ENCODE data around the gene HNRNPR.

Gene HNRNPR

GRCh38 chr1:23304140-23304620, 39.9 kb downstream of the HNRNPR start:
- peaks cover 45% of the 10 kb centered on the region for H3K36me3 ChIP-seq (replicated peaks; ENCODE audit: low read depth, low read length)
- no peaks in the 10 kb centered on the region for H3K4me1 ChIP-seq (ENCODE audit: low read length)
- TF ChIP-seq, protein P1, sequence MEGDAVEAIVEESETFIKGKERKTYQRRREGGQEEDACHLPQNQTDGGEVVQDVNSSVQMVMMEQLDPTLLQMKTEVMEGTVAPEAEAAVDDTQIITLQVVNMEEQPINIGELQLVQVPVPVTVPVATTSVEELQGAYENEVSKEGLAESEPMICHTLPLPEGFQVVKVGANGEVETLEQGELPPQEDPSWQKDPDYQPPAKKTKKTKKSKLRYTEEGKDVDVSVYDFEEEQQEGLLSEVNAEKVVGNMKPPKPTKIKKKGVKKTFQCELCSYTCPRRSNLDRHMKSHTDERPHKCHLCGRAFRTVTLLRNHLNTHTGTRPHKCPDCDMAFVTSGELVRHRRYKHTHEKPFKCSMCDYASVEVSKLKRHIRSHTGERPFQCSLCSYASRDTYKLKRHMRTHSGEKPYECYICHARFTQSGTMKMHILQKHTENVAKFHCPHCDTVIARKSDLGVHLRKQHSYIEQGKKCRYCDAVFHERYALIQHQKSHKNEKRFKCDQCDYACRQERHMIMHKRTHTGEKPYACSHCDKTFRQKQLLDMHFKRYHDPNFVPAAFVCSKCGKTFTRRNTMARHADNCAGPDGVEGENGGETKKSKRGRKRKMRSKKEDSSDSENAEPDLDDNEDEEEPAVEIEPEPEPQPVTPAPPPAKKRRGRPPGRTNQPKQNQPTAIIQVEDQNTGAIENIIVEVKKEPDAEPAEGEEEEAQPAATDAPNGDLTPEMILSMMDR (IDR thresholded peaks at IDR 0.05; ENCODE audit: low read depth, low read length): no peak
- TF ChIP-seq EZH2phosphoT487 (IDR thresholded peaks at IDR 0.05; ENCODE audit: low read depth): no peak
- H3K9me3 ChIP-seq (ENCODE audit: insufficient read depth, low read length): no peaks in the 10 kb centered on the region
- no peak overlapping the region for H3K9ac ChIP-seq (ENCODE audit: low read length)
- no peak overlapping the region for H2AFZ ChIP-seq (ENCODE audit: low read depth, low read length)
- H3K4me3 ChIP-seq (ENCODE audit: low read length): no peak overlapping the region
- H3K79me2 ChIP-seq (ENCODE audit: low read length): no peaks in the 10 kb centered on the region
- no peaks in the 10 kb centered on the region for H3K27me3 ChIP-seq (ENCODE audit: low read depth, low read length)
- no peaks in the 10 kb centered on the region for H4K20me1 ChIP-seq (ENCODE audit: insufficient read depth, low read length)
- H3K27ac ChIP-seq (ENCODE audit: low read length): no peak overlapping the region
- H3K4me2 ChIP-seq (ENCODE audit: low read length): no peak overlapping the region

DNA sequence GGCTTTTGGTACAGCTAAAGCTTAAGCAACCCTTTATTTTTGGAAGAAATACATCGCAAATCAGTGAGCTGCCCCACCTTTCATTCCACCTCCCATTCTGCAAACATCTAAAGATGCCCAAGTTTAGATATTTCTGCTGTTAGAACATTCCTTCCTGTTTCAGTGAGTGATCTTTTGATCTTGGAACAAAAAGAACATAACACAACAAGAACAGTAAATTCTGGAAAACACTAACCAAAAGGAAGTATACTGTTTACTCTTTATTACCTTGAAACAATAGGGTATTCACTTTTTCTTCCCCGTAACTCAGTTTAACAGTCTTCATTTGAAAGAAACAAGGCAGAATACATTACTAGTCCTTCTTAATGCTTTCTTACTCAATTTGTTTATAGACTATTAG, 40.6 kb downstream of the HNRNPR start:
- no peaks in the 10 kb centered on the region for H3K27me3 ChIP-seq (ENCODE audit: low read depth, low read length)
- H4K20me1 ChIP-seq (ENCODE audit: insufficient read depth, low read length): no peaks in the 10 kb centered on the region
- H2AFZ ChIP-seq (ENCODE audit: low read depth, low read length): no peak overlapping the region
- H3K79me2 ChIP-seq (ENCODE audit: low read length): no peaks in the 10 kb centered on the region
- H3K9ac ChIP-seq (ENCODE audit: low read length): no peak overlapping the region
- peaks cover 44% of the 10 kb centered on the region for H3K36me3 ChIP-seq (replicated peaks; ENCODE audit: low read depth, low read length)
- H3K4me1 ChIP-seq (ENCODE audit: low read length): no peaks in the 10 kb centered on the region
- H3K4me3 ChIP-seq (ENCODE audit: low read length): no peak overlapping the region
- H3K27ac ChIP-seq (ENCODE audit: low read length): no peak overlapping the region
- H3K4me2 ChIP-seq (ENCODE audit: low read length): no peak overlapping the region
- no peaks in the 10 kb centered on the region for H3K9me3 ChIP-seq (ENCODE audit: insufficient read depth, low read length)
- no peak for TF ChIP-seq EZH2phosphoT487 (IDR thresholded peaks at IDR 0.05; ENCODE audit: low read depth)
- TF ChIP-seq, protein P1 (IDR thresholded peaks at IDR 0.05; ENCODE audit: low read depth, low read length): no peak

DNA sequence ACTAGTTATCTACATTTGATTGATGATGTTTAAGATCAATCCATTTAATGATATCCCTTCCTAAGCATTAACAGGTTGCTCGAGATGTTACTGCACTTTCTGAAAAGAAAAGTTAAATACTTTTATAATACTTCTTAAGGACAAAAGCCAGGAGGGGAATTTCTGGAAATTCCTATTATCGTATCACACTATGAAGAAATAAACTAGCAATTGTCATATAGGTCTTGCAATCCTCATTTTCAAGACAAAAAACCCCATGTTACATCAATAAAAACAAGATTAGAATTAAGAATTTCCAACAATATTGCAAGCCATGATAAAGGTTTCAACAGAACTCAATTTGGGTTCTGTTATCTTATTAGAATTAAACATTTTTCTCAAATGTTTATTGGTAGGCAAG, 47.2 kb downstream of the HNRNPR start:
- no peaks in the 10 kb centered on the region for H3K79me2 ChIP-seq (ENCODE audit: low read length)
- H3K27me3 ChIP-seq (ENCODE audit: low read depth, low read length): no peaks in the 10 kb centered on the region
- H3K27ac ChIP-seq (ENCODE audit: low read length): no peak overlapping the region
- TF ChIP-seq EZH2phosphoT487 (IDR thresholded peaks at IDR 0.05; ENCODE audit: low read depth): no peak
- TF ChIP-seq, protein P1 (IDR thresholded peaks at IDR 0.05; ENCODE audit: low read depth, low read length): no peak
- no peaks in the 10 kb centered on the region for H3K4me1 ChIP-seq (ENCODE audit: low read length)
- H4K20me1 ChIP-seq (ENCODE audit: insufficient read depth, low read length): no peaks in the 10 kb centered on the region
- H3K4me3 ChIP-seq (ENCODE audit: low read length): no peak overlapping the region
- H3K9me3 ChIP-seq (ENCODE audit: insufficient read depth, low read length): no peaks in the 10 kb centered on the region
- no peak overlapping the region for H2AFZ ChIP-seq (ENCODE audit: low read depth, low read length)
- H3K36me3 ChIP-seq (replicated peaks; ENCODE audit: low read depth, low read length): peaks cover 15% of the 10 kb centered on the region
- H3K9ac ChIP-seq (ENCODE audit: low read length): no peak overlapping the region
- H3K4me2 ChIP-seq (ENCODE audit: low read length): no peak overlapping the region

DNA sequence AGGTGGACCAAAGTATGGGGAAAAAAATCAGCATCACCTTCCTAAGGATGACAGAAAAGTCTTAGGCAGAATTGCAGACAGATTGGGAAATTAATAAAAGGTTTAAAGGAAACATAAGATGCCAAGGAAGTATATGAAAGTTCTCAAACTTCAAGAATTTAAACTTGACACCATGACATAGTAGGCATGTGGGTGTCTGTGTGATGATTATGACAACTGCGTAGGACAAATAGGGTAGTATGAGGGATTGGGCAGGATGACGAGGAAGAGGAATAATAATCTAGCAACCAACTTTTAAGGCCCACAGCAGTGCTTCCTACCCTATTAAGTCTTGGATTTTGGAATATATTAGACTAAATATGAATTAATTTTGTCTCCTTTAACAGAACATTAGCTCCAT, 52.4 kb downstream of the HNRNPR start:
- H3K4me1 ChIP-seq (ENCODE audit: low read length): no peaks in the 10 kb centered on the region
- no peaks in the 10 kb centered on the region for H3K79me2 ChIP-seq (ENCODE audit: low read length)
- H3K4me2 ChIP-seq (ENCODE audit: low read length): no peak overlapping the region

More for the DNA sequence above, 52.4 kb downstream of the HNRNPR start:
- Histone ChIP-seq H3K4me3 (ENCODE audit: low read length) (no peak overlapping the region), H3K36me3 (replicated peaks; ENCODE audit: low read depth, low read length) (peaks cover 9% of the 10 kb centered on the region), H4K20me1 (ENCODE audit: insufficient read depth, low read length) (no peaks in the 10 kb centered on the region), H3K9me3 (ENCODE audit: insufficient read depth, low read length) (no peaks in the 10 kb centered on the region), H3K27me3 (ENCODE audit: low read depth, low read length) (no peaks in the 10 kb centered on the region), H2AFZ (ENCODE audit: low read depth, low read length) (no peak overlapping the region), H3K27ac (ENCODE audit: low read length) (no peak overlapping the region), H3K9ac (ENCODE audit: low read length) (no peak overlapping the region)
- TF ChIP-seq, protein P1 (IDR thresholded peaks at IDR 0.05; ENCODE audit: low read depth, low read length): no peak
- TF ChIP-seq EZH2phosphoT487 (IDR thresholded peaks at IDR 0.05; ENCODE audit: low read depth): no peak

Data from OCI-LY3 (cell line).